Thoracic aorta (tissue), 2 donors: Measurements from ENCODE around the gene A2M. TPM values are rescaled to one million over a fixed set of nuclear protein-coding genes. Genes with fewer than 3 reads are reported as not detected.

Experiments used
- ATAC-seq: fragments of 150-250 bp; one replicate; pipeline ENCODE4 v1.8.0; 2017; ENCODE audit warnings: low read depth; ENCODE audit not compliant: insufficient number of reproducible peaks, low FRiP score
- DNase-seq: peaks from one replicate; pipeline ENCODE4 v3.0.0-alpha.2; 2020; ENCODE audit warnings: low spot score
- H3K27ac ChIP-seq, 2 donors: fragments of 200-600 bp; sonication (generic); 1 replicate in 1 of 2; 2 replicates in 1 of 2; pipeline ENCODE4 v1.5.1; 2016; ENCODE audit warnings: mild to moderate bottlenecking in 2 of 2, moderate library complexity in 2 of 2
- H3K27me3 ChIP-seq: fragments of 200-600 bp; sonication (generic); replicated peaks from 2 replicates; pipeline ENCODE4 v1.6.0; 2016; ENCODE audit warnings: mild to moderate bottlenecking; ENCODE audit not compliant: insufficient read depth
- H3K36me3 ChIP-seq: fragments of 200-600 bp; sonication (generic); one replicate; pipeline ENCODE4 v1.5.1; 2016
- H3K4me1 ChIP-seq, 2 donors: fragments of 200-600 bp; sonication (generic); 1 replicate in 1 of 2; 2 replicates in 1 of 2; pipeline versions ENCODE4 v1.5.1 to v1.6.0; 2016; ENCODE audit warnings: low read depth in 2 of 2, mild to moderate bottlenecking in 1 of 2; ENCODE audit not compliant: control insufficient read depth in 1 of 2
- H3K4me3 ChIP-seq: fragments of 200-600 bp; sonication (generic); 2 replicates; pipeline ENCODE4 v1.5.1; 2016; ENCODE audit warnings: mild to moderate bottlenecking
- H3K9me3 ChIP-seq: fragments of 200-600 bp; sonication (generic); 2 replicates; pipeline ENCODE4 v1.5.1; 2016
- CTCF ChIP-seq: fragments of 200-600 bp; sonication (generic); IDR thresholded peaks from one replicate; pipeline ENCODE4 v1.5.1; 2019; ENCODE audit warnings: antibody characterized with exemption
- total RNA-seq, 2 donors: library from RNA; depleted of rRNA; stranded (reverse); fragments of >200 nt; gene quantifications; one replicate each; pipeline versions ENCODE4 v1.1.0 to v1.2.3, GENCODE V29; 2016

A2M gene
- total RNA-seq, 2 donors from 2014 or later = 1,073 to 1,118 TPM

GRCh38 chr12:9104087-9104486, 11.6 kb downstream of the A2M start:
- Histone ChIP-seq H3K9me3 (no peaks in the 10 kb centered on the region), H3K4me1 (peaks cover 0 to 4% of the 10 kb centered on the region in 2 donors), H3K27me3 (no peaks in the 10 kb centered on the region), H3K4me3 (no peak overlapping the region), H3K36me3 (peaks cover 83% of the 10 kb centered on the region), H3K27ac (no peak overlapping the region)
- DNase-seq (no peak), ATAC-seq (no peak)
- TF ChIP-seq CTCF = no peak

GRCh38 chr12:9103050-9103849, 12.5 kb downstream of the A2M start:
- Histone ChIP-seq H3K36me3 (peaks cover 86% of the 10 kb centered on the region), H3K27me3 (no peaks in the 10 kb centered on the region), H3K4me3 (no peak overlapping the region), H3K4me1 (peaks cover 0 to 4% of the 10 kb centered on the region in 2 donors), H3K9me3 (no peaks in the 10 kb centered on the region), H3K27ac (peak overlapping the region in 1 of 2 donors; percentile 8)
- DNase-seq (no peak), ATAC-seq (no peak)
- TF ChIP-seq CTCF = no peak

GRCh38 chr12:9101018-9101687, 14.6 kb downstream of the A2M start:
- no peaks in the 10 kb centered on the region for H3K9me3 ChIP-seq
- no peak for TF ChIP-seq CTCF
- peaks cover 0 to 4% of the 10 kb centered on the region in 2 donors for H3K4me1 ChIP-seq
- ATAC-seq (no peak), DNase-seq (no peak)
- no peak overlapping the region for H3K4me3 ChIP-seq
- no peaks in the 10 kb centered on the region for H3K27me3 ChIP-seq
- peaks cover 84% of the 10 kb centered on the region for H3K36me3 ChIP-seq
- H3K27ac ChIP-seq = no peak overlapping the region

- H3K9me3 ChIP-seq = no peaks in the 10 kb centered on the region
- H3K36me3 ChIP-seq = peaks cover 73% of the 10 kb centered on the region
- no peak overlapping the region for H3K27ac ChIP-seq
- no peaks in the 10 kb centered on the region for H3K27me3 ChIP-seq
- DNase-seq (no peak), ATAC-seq (no peak)
- H3K4me3 ChIP-seq = no peak overlapping the region
- H3K4me1 ChIP-seq = no peaks in the 10 kb centered on the region
- TF ChIP-seq CTCF = no peak
Measured at GRCh38 chr12:9099552-9100190, 16.0 kb downstream of the A2M start.

- TF ChIP-seq CTCF = no peak
- H3K27ac ChIP-seq = no peak overlapping the region
- no peak for DNase-seq
- ATAC-seq = no peak
- H3K27me3 ChIP-seq = no peaks in the 10 kb centered on the region
- H3K4me1 ChIP-seq = no peaks in the 10 kb centered on the region
- no peaks in the 10 kb centered on the region for H3K9me3 ChIP-seq
- H3K4me3 ChIP-seq = no peak overlapping the region
- peaks cover 72% of the 10 kb centered on the region for H3K36me3 ChIP-seq
Measured at GRCh38 chr12:9098463-9099026, 17.2 kb downstream of the A2M start.
